B cell (primary cell): ENCODE data around the gene MYL10. TPM values are rescaled to one million over a fixed set of nuclear protein-coding genes. Genes with fewer than 3 reads are reported as not detected.

ENCODE experiments used
- ATAC-seq: fragments of 200-7000 bp; cut with Tn5 transposase; one replicate; pipeline ENCODE4 v1.10.0; 2021; ENCODE audit warnings: low read depth, mild to moderate bottlenecking, moderate number of reproducible peaks, moderate library complexity
- CTCF ChIA-PET: fragments of 350-600 bp; sonication (Branson Sonifier 250); formaldehyde crosslinking; loops from one replicate; lab custom pipeline; 2021; ENCODE audit warnings: antibody characterized with exemption, inconsistent platforms; lab: Charles Lee
- POLR2A ChIA-PET: fragments of 350-600 bp; sonication (Branson Sonifier 250); formaldehyde crosslinking; loops from one replicate; lab custom pipeline; 2021; ENCODE audit warnings: antibody characterized with exemption; lab: Charles Lee
- DNase-seq: peaks from one replicate; pipeline ENCODE4 v3.0.0; 2013
- H2AFZ ChIP-seq: 2 replicates; pipeline ENCODE4 v1.6.1; 2012; ENCODE audit warnings: mild to moderate bottlenecking, low read depth, low read length; ENCODE audit not compliant: insufficient read depth, poor library complexity, severe bottlenecking
- H3K27ac ChIP-seq, 2 donors: 1 replicate in 1 of 2; 2 replicates in 1 of 2; pipeline ENCODE4 v1.5.1; 2012 to 2013; ENCODE audit warnings: low read length in 2 of 2, mild to moderate bottlenecking in 2 of 2, moderate library complexity in 1 of 2
- H3K27me3 ChIP-seq, 4 experiments: fragments of 200-600 bp in 1 of 4; sonication (generic) in 1 of 4; replicated peaks in 1 of 4; 1 replicate in 2 of 4; 2 replicates in 2 of 4; pipeline versions ENCODE4 v1.6.1 to v1.7.0; 2013 to 2016; ENCODE audit warnings: low read length in 3 of 4, mild to moderate bottlenecking in 2 of 4, mixed read lengths in 1 of 4, moderate library complexity in 1 of 4; ENCODE audit not compliant: insufficient read depth in 4 of 4, control insufficient read depth in 3 of 4; ENCODE audit errors: control extremely low read depth in 1 of 4
- H3K36me3 ChIP-seq, 2 experiments: replicated peaks in 1 of 2; 1 replicate in 1 of 2; 2 replicates in 1 of 2; pipeline versions ENCODE4 v1.6.1 to v1.7.1; 2013; ENCODE audit warnings: low read length in 1 of 2; ENCODE audit not compliant: insufficient read depth in 2 of 2, control insufficient read depth in 1 of 2; ENCODE audit errors: control extremely low read depth in 1 of 2, extremely low read depth in 1 of 2
- H3K4me1 ChIP-seq, 2 donors: fragments of 200-600 bp in 1 of 2; sonication (generic) in 1 of 2; 1 replicate in 1 of 2; 2 replicates in 1 of 2; pipeline versions ENCODE4 v1.5.1 to v1.6.1; 2013 to 2017; ENCODE audit warnings: low read length in 2 of 2; ENCODE audit not compliant: control insufficient read depth in 2 of 2, insufficient read depth in 2 of 2
- H3K4me2 ChIP-seq: replicated peaks from 2 replicates; pipeline ENCODE3; 2012; ENCODE audit warnings: mild to moderate bottlenecking, low read depth, low read length; ENCODE audit not compliant: poor library complexity, severe bottlenecking
- H3K4me3 ChIP-seq, 5 experiments: fragments of 200-600 bp in 1 of 5; sonication (generic) in 1 of 5; 1 replicate in 3 of 5; 2 replicates in 2 of 5; pipeline versions ENCODE4 v1.5.1 to v1.7.0; 2011 to 2016; ENCODE audit warnings: low read length in 4 of 5, mild to moderate bottlenecking in 4 of 5, low read depth in 2 of 5, control low read depth in 1 of 5, moderate library complexity in 1 of 5; ENCODE audit not compliant: insufficient read depth in 1 of 5; ENCODE audit errors: control extremely low read depth in 1 of 5, extremely low read depth in 1 of 5
- H3K79me2 ChIP-seq: fragments of 200-600 bp; sonication (generic); one replicate; pipeline ENCODE4 v1.6.0; 2016; ENCODE audit warnings: low read length; ENCODE audit not compliant: control insufficient read depth, insufficient read depth
- H3K9ac ChIP-seq: fragments of 200-600 bp; sonication (generic); 2 replicates; pipeline ENCODE4 v1.6.1; 2017; ENCODE audit warnings: mild to moderate bottlenecking, low read length, moderate library complexity
- H3K9me3 ChIP-seq, 3 donors: one replicate each; pipeline versions ENCODE4 v1.6.1 to v1.7.1; 2013; ENCODE audit warnings: low read length in 2 of 3; ENCODE audit not compliant: control insufficient read depth in 2 of 3, insufficient read depth in 1 of 3; ENCODE audit errors: control extremely low read depth in 1 of 3
- H4K20me1 ChIP-seq: 2 replicates; pipeline ENCODE4 v1.6.0; 2012; ENCODE audit warnings: mild to moderate bottlenecking, low read length; ENCODE audit not compliant: insufficient read depth, control insufficient read depth, poor library complexity, severe bottlenecking
- H3K27ac Mint-ChIP-seq: one replicate; pipeline ENCODE4 v1.8.0; 2021; ENCODE audit warnings: mixed read lengths
- H3K27me3 Mint-ChIP-seq: one replicate; pipeline ENCODE4 v1.8.0; 2021; ENCODE audit warnings: mixed read lengths
- H3K4me1 Mint-ChIP-seq: one replicate; pipeline ENCODE4 v1.8.0; 2021; ENCODE audit warnings: mixed read lengths
- H3K4me3 Mint-ChIP-seq: one replicate; pipeline ENCODE4 v1.8.0; 2021; ENCODE audit warnings: mixed read lengths
- H3K9me3 Mint-ChIP-seq: one replicate; pipeline ENCODE4 v1.8.0; 2022; ENCODE audit warnings: mixed read lengths; ENCODE audit not compliant: insufficient read depth
- CTCF ChIP-seq: fragments of 200-600 bp; IDR thresholded peaks from one replicate; pipeline ENCODE4 v1.8.0; 2022; ENCODE audit warnings: antibody characterized with exemption, mild to moderate bottlenecking
- EZH2 ChIP-seq: IDR thresholded peaks from 2 replicates; pipeline ENCODE4 v1.6.1; 2012; ENCODE audit warnings: borderline replicate concordance, low read depth, mild to moderate bottlenecking, moderate library complexity, low read length; ENCODE audit not compliant: insufficient read depth, poor library complexity, severe bottlenecking
- WGBS: methylation state at CpG from one replicate; pipeline ENCODE4 v1.1.5; 2013; ENCODE audit warnings: missing lambda C conversion rate; ENCODE audit not compliant: insufficient coverage; 5-methylcytosine and 5-hydroxymethylcytosine counted together
- intact Hi-C: fragments of 100-400 bp; cut with micrococcal nuclease; formaldehyde crosslinking; loops from one replicate; pipeline ENCODE4 v1.10.0; 2022
- polyA plus RNA-seq: library from polyadenylated mRNA; depleted of rRNA; stranded (reverse); fragments of >200 nt; gene quantifications from 2 replicates; pipeline ENCODE4 v1.2.3, GENCODE V29; 2012
- total RNA-seq, 2 donors: library from RNA; stranded (reverse); fragments of 120-200 nt in 1 of 2; gene quantifications; 1 replicate in 1 of 2; 2 replicates in 1 of 2; pipeline versions ENCODE4 v1.2.3 to v1.2.4, GENCODE V29; 2013 to 2022

MYL10 gene
- total and polyA plus RNA-seq, 2 donors (not counting 1 experiment from before 2014, with no cell fraction given): not detected

DNA sequence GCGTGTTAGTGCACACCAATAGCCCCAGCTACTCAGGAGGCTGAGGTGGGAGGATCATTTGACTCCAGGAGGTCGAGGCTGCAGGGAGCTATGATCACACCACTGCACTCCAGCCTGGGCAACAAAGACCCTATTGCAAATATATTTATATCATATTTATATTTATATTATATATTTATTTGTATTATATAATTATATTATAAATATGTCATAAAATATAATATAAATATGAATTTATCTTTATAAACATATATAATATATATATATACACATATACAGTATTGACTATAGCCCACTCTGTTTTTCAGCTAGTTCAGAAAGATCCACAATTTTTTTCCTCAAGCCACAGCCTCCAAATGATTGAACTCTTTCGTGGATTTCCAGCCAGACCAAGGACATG lies 45.3 kb upstream of the MYL10 start:
- H3K4me2 ChIP-seq: no peak overlapping the region
- H3K4me3 Mint-ChIP-seq: no peak overlapping the region
- H3K27me3 Mint-ChIP-seq: no peaks in the 10 kb centered on the region
- H3K27me3 ChIP-seq: no peaks in the 10 kb centered on the region
- CTCF ChIA-PET: no interaction called here
- H3K27ac ChIP-seq: no peak overlapping the region
- no peak for ATAC-seq
- no peaks in the 10 kb centered on the region for H3K4me1 Mint-ChIP-seq
- H2AFZ ChIP-seq: no peak overlapping the region
- no peak overlapping the region for H3K27ac Mint-ChIP-seq
- POLR2A ChIA-PET: no interaction called here
- no peaks in the 10 kb centered on the region for H3K4me1 ChIP-seq
- no peak for TF ChIP-seq EZH2
- no peak for TF ChIP-seq CTCF
- H3K4me3 ChIP-seq: no peak overlapping the region
- peaks cover 4% of the 10 kb centered on the region for H3K9me3 Mint-ChIP-seq
- no peak for DNase-seq
- H3K36me3 ChIP-seq: no peaks in the 10 kb centered on the region
- H3K9me3 ChIP-seq: peaks cover 0 to 7% (median 5%) of the 10 kb centered on the region in 3 donors
- no CpG with 5 or more reads among the region's 3 CpGs for WGBS
- intact Hi-C loops: no loop called here
- H4K20me1 ChIP-seq: no peaks in the 10 kb centered on the region
- H3K9ac ChIP-seq: no peak overlapping the region
- no peaks in the 10 kb centered on the region for H3K79me2 ChIP-seq

DNA sequence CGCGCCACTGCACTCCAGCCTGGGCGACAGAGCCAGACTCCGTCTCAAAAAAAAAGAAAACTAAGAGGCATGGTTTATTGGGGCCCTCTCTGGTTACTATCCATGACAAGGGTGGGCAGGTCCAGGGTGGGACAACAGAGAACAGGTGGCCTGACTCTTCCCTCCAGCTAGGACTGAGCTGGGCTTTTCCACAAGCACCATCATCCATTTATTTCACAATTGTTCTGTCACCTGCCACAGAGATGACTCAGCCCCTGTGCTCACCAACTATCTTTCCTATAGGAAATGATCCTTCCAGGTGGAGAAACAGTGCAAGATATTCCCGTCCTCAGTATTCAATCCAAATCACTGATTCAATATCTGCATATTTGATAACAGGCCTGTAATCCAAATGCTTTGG lies 44.9 kb upstream of the MYL10 start:
- Histone ChIP-seq H4K20me1 (no peaks in the 10 kb centered on the region), H3K27me3 (no peaks in the 10 kb centered on the region), H3K4me1 (no peaks in the 10 kb centered on the region), H3K4me2 (no peak overlapping the region), H3K27ac (no peak overlapping the region), H3K4me3 (no peak overlapping the region), H3K36me3 (no peaks in the 10 kb centered on the region), H3K9me3 (peaks cover 0 to 7% (median 5%) of the 10 kb centered on the region in 3 donors), H3K9ac (no peak overlapping the region), H3K79me2 (no peaks in the 10 kb centered on the region), H2AFZ (no peak overlapping the region)
- TF ChIP-seq CTCF (no peak), EZH2 (no peak)
- ChIA-PET POLR2A (no interaction called here), CTCF (no interaction called here)
- 87% methylated on average over 3 of the region's 5 CpGs for WGBS
- ATAC-seq (no peak), DNase-seq (no peak)
- Mint-ChIP-seq H3K9me3 (peaks cover 4% of the 10 kb centered on the region), H3K27me3 (no peaks in the 10 kb centered on the region), H3K4me3 (no peak overlapping the region), H3K27ac (no peak overlapping the region), H3K4me1 (no peaks in the 10 kb centered on the region)
- intact Hi-C loops: no loop called here
